Erythroblast (primary cell): ENCODE data around the gene HORMAD1.
"Not testable (repeated sequence)": the region's sequence is repeated elsewhere in the genome, so short reads cannot be mapped to it uniquely, and the experiment has no call there.

Source experiments
- DNase-seq, 2 experiments: peaks; one replicate each; lab custom pipeline; 2025; lab: John Stamatoyannopoulos, UW
- GATA1 ChIP-seq: IDR thresholded peaks from 2 replicates; pipeline ENCODE4 v1.6.1; 2011; ENCODE audit warnings: low read depth, mild to moderate bottlenecking, control low read depth, low read length, moderate library complexity
- POLR2A ChIP-seq: IDR thresholded peaks from 2 replicates; pipeline ENCODE4 v1.6.1; 2011; ENCODE audit warnings: mild to moderate bottlenecking, low read length

HORMAD1 gene, protein sequence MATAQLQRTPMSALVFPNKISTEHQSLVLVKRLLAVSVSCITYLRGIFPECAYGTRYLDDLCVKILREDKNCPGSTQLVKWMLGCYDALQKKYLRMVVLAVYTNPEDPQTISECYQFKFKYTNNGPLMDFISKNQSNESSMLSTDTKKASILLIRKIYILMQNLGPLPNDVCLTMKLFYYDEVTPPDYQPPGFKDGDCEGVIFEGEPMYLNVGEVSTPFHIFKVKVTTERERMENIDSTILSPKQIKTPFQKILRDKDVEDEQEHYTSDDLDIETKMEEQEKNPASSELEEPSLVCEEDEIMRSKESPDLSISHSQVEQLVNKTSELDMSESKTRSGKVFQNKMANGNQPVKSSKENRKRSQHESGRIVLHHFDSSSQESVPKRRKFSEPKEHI

GRCh38 chr1:150720703-150721102, at the start of gene HORMAD1:
HORMAD1 (minus strand) TSS chr1:150720895; CDS start chr1:150719505, 1,390 bp downstream.
- TF ChIP-seq POLR2A (no peak), GATA1 (no peak)
- no peak for DNase-seq

- DNase-seq: not testable (repeated sequence)
Measured at GRCh38 chr1:150767704-150768103, 47.0 kb upstream of the HORMAD1 start.

DNA sequence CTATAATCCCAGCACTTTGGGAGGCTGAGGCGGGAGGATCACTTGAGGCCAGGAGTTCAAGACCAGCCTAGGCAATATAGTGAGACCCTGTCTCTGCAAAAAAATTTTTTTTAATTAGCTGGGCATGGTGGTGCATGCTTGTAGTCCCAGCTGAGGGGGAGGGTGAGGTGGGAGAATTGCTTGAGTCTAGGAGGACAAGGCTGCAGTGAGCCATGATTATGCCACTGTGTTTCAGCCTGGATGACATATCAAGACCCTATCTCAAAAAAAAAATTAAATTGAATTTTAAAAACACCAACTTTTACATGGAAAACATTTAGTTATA, 45.2 kb upstream of the HORMAD1 start:
- not testable (repeated sequence) for DNase-seq

DNA sequence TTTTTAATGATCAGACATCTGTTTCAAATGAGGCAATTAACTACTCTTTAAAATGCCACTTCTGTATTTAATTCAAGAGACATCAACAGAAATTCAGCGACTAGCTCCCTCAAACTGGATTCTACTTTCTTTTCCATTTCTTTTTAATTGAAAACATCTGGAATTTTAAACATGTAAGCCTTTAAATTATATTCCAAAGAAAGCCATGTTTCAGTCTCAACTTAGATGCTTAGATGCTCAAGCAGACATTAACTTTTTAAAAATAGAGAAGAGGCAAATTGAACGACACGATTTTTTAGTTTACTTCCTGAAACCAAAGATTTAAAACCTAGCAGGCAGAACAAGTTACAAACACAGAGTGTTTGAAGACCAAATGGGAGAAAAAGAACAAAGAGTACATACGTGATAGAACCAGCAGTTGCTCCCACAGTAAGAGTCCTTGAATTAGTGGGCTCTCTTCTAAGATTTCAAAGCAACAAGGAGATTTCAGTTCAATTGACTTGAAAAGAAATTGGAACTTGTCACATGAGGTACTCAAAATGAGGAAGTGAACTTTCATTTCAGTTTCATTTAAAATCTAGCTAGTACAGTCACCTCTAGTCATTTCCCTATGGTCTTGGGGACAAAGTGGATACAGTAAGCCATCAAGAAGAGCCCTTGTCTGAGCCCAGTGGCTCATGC, 44.7 kb upstream of the HORMAD1 start, which contains the start of gene CTSS:
Gene CTSS (minus strand): TSS at position 483 of the 681 bp plus-strand sequence. CDS start 1,015 bp downstream, outside the sequence.
- no peak for TF ChIP-seq POLR2A
- TF ChIP-seq GATA1: no peak
- peak in 1 of 2 experiments; percentile 13 for DNase-seq

GRCh38 chr1:150764617-150765101, 44.0 kb upstream of the HORMAD1 start:
- TF ChIP-seq GATA1 (no peak), POLR2A (no peak)
- DNase-seq: no peak

DNA sequence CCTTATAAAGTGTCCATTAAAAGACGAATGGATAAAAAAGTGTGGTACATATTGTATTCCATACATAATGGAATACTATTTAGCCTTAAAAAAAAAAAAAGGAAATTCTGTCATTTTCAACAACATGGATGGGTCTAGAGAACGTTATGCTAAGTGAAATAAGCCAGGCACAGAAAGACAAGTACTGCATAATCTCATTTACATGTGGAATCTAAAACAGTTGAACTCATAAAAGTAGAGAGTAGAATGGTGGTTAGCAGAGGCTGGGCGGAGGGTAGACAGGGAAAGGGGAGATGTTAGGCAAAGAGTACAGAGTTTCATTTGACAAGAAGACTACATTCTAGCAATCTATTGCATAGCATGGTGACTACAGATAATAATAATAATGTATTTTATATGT, 42.3 kb upstream of the HORMAD1 start:
- TF ChIP-seq GATA1: no peak
- TF ChIP-seq POLR2A: no peak
- no peak for DNase-seq

DNA sequence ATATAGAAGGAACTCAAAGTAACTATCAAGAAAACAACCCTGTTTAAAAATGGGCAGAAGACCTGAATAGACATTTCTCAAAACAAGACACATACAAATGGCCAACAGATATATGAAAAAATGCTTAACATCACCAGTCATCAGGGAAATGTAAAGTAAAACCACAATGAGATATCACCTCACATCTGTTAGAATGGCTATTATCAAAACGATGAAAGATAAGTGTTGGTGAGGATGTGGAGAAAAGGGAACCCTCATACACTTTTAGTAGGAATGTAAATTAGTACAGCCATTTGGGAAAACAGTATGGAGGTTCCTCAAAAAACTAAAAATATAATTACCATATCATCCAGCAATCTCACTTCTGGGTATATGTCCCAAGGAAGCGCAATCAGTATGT, 41.9 kb upstream of the HORMAD1 start:
- TF ChIP-seq POLR2A: no peak
- no peak for TF ChIP-seq GATA1
- DNase-seq: no peak

GRCh38 chr1:150761801-150762200, 41.1 kb upstream of the HORMAD1 start:
- DNase-seq: no peak
- TF ChIP-seq POLR2A (no peak), GATA1 (no peak)

DNA sequence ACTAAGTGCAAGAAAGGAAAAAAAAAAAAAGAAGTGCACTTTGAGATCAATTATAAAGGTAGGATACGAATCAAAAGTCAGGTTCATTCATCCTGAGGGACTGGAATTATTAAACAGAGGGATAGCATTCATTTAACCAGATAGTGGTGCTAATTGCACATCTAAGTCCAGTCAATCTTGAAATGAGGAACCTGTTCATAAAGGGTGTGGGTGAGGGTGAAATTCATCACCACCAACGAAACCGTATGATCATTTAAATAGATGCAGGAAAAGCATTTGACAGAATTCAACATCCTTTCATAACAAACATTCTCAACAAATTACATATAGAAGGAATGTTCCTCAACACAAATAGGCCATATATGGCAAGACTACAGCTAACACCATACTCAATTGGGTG, 39.3 kb upstream of the HORMAD1 start:
- no peak for TF ChIP-seq GATA1
- DNase-seq: no peak

- DNase-seq: no peak
- TF ChIP-seq GATA1 (no peak), POLR2A (no peak)
Measured at GRCh38 chr1:150753416-150753815, 32.7 kb upstream of the HORMAD1 start.

GRCh38 chr1:150751443-150751842, 30.7 kb upstream of the HORMAD1 start:
- no peak for TF ChIP-seq POLR2A
- no peak for TF ChIP-seq GATA1
- DNase-seq: no peak

DNA sequence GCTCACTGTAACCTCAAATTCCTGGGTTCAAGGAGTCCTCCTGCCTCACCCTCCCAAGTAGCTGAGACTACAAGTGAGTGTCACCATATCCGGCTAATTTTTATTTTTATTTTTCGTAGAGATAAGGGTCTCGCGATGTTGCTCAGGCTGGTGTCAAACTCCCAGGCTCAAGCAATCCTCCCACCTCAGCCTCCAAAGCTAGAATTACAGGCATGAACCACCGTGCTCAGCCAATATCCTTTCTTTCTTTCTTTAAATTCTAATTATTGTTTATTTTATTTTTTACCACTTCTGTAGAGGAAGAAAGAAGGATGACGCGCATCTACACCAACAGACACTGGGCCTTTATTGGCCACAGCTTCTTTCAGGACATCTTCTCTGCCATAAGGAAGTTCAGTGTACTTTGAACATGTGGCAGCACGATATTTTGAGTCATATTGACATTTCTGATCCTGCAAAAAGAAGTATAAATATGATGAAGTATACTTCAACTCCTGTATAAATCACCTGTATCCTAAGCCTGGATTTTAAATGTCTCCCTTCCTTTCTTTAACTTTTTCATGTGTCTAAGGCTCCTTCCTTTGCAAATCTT, 29.1 kb upstream of the HORMAD1 start:
- TF ChIP-seq GATA1 (no peak), POLR2A (no peak)
- DNase-seq: no peak

DNA sequence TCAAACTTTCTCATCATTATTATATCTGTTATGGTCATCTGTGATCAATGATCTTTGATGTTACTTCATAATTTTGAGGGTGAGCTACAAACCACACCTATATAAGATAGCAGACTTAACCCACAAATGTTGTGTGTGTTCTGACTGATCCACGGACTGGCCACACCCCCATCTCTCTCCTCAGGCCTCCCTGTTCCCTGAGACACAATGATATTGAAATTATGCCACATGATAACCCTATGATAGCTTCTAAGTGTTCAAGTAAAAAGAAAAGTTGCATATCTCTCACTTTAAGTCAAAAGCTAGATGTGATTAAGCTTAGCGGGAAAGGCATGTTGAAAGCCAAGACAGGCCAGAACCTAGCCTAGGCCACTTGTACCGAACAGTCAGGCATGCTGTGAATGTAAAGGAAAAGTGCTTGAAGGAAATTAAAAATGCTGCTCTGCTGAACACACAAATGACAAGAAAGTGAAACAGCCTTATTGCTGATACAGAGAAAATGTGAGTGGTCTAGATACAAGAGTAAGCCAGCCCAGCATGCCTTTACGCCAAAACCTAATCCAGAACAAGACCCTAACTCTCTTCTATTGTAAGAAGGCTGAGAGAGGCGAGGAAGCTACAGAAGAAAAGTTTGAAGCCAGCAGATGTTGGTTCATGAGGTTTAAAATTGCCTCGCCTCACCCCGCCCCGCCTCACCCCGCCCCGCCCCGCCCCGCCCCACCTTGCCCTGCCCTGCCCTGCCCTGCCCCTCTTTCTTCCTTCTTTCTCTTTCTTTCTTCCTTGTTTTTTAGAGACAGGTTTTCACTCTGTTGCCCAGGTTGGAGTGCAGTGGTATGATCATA, 28.4 kb upstream of the HORMAD1 start:
- no peak for TF ChIP-seq GATA1
- TF ChIP-seq POLR2A: no peak
- DNase-seq: peak; percentile 30 to 74
